OCI-M1 (cell line): ENCODE measurements around the gene CRYGA.
"Not testable (repeated sequence)": the region's sequence is repeated elsewhere in the genome, so short reads cannot be mapped to it uniquely, and the experiment has no call there.

Experiments
- DNase-seq: peaks from one replicate; lab custom pipeline; 2025; lab: John Stamatoyannopoulos, UW

The CRYGA gene

DNA sequence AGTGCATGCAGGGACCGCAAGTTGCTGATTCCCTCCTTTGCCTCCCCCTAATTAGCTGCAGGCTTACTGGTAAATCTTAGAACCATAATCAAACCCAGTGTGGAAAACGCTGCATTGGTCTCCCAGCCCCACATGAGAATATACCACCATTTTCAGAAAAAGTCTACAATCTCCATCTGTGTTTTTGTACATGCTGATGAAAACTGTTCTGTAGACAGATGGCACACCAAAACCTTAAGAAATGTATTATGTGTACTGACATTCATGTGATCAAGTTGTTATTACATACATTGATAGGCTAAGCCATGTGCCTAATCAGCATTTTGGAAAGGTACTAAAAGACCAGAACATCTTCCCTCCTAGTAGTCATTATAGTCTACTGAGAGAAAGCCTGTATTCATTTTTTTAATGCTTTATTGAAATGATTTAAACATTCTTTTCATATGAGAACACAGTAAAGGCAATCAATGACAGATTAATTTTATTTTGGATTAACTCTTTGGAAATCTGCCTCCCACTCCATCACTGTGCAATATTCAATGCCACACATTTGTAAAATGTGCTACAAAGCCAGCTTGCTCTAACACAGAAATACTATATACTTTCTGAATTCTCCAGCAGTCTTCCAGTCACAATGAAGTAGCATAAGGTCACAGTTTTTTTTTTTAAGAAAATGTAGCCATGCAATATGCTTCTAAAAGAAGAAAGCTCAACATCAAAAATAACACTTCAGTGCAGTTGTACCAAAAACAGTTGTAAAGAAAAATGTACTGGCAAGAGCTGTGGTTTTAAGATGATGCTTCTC lies 1.8 kb upstream of the CRYGA start:
- no peak for DNase-seq

DNA sequence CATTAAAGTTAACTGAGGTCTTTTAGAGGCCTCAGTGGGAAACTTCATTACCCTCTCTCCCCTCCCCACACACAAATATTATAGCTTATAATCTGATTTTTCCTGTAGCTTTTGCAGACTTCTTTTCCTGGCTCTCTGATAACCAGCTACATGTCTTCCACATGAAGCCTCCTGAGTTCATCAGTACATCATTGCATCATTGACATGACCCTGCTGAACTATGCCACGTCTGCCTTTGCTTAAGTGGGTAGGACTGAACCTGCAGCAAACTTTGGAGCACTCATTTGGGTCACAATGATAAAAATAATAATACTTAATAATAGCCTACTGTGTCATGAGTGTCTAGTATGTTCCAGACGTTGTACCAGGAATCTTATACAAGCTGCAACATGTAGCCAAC lies 7.0 kb downstream of the CRYGA start:
- DNase-seq, result no peak

DNA sequence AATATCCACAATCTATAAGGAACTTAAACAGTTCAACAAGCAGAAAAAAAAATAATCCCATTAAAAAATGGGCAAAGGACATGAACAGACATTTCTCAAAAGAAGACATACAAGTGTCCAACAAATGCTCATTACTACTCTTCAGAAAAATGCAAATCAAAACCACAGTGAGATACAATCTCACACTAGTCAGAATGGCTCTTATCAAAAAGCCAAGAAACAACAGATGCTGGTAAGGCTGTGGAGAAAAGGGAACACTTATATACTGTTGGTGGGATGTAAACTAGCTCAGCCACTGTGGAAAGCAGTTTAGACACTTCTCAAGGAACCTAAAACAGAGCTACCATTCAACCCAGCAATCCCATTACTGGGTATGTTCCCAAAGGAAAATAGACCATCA lies 10.2 kb downstream of the CRYGA start:
- DNase-seq, result peak; percentile 62

DNA sequence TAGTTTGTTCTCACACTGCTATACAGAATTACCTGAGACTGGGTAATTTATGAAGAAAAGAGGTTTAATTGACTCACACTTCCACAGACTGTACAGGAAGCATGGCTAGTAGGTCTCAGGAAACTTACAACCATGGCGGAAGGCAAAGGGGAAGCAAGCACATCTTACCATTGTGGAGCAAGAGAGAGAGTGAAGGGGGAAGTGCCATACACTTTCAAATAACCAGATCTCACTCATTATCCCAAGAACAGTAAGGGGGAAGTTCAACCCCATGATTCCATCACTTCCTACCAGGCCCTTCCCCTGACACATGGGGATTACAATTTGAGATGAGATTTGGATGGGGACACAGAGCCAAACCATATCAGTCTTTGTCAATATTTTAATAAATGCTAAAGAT lies 12.4 kb downstream of the CRYGA start:
- DNase-seq, result no peak

DNA sequence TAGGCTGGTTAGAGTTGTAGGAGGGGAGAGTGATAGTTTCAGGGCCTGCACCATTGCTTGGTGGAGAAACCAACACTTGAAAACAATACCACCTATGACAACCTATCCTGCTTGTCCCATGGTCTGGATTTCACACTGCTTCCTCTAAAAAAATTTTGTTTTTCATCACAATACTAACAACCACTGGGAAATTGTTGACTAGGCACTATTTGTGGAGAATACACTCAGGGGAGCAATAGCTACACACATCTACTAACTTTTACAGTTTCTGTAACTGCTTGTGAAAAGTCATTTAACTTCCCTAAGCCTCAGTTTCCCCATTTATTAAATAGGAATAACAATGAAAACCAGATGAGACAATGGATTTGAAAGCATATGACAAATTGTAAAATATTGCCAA lies 13.3 kb downstream of the CRYGA start:
- no peak for DNase-seq

DNA sequence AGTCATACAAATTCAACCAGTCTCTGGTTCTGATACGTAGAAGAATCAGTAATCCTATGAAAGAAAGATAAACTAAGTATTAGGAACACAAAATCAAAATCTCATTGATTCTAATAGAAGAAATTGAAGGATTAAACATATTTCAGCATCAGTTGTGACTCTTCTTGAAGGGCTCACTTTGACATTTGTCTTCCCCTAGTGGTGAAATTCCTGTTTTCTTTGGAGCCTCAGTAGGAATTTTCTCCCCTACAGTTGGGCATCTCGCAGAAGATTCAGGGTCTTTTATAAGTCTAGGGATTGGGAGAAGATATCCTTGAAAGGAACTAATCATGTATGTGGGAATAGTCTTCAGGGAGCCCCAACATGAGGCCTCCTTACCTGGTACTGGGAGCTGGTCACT lies 14.6 kb downstream of the CRYGA start:
- DNase-seq, result no peak

DNA sequence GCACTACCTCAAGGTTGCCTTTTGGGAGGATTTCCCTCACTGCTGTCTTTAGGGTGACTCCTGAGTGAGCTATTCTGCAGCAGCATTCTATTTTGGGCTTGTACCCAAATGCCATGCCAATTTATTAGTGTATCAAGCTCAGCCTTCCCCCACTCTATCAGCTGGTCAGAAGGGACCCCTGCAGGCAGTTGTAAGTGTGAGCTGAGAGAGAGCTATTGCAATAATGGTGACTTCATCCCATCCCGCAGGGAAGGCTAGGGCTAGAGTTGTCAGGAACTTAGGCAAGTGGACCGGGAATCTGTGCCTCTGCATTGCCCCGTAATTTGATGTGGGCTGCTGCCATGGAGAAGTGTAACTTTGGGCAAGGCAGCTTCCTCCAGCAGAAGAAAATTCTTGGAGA lies 15.6 kb downstream of the CRYGA start:
- no peak for DNase-seq

DNA sequence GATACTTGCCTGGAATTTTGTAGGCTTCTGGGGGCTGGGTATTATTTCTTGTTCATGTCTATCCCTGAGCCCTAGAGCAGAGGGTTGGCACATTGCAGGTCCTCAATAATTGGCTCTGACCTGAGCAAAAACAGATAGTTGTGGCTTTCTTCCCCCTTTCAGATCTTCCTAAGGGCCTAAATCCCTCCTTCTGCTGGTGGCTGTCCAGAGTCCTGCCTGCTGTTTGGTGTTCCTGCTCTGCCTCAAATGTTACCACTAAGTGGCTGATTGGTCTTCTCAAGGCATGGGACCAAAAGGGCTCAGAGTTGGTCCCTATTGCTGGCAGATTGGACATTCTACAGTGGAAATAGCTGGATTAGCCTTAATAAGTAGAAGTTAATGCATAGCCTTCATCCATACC lies 16.4 kb downstream of the CRYGA start:
- no peak for DNase-seq

DNA sequence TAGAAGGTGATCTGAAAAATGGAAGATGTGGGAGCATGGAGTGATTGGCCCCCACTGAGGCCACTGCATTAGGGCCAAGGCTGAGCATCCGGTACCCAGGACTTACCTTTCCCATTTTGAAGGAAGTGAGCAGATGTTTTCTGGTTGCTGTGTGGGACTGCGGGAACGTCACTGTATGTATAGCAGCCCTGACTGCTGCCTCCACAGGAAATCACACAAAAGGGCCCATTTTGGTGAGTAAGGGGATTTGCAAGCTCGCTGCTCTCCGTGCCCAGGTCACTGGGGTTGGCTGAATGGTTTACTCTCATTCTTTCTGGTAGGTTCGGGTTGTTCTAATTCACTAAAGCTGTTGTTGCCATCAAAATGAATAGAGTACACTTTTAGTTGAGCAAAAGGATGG lies 17.4 kb downstream of the CRYGA start, which contains the start of gene CRYGB:
TSS of gene CRYGB (minus strand) at position 153 of the 400 bp plus-strand sequence. CDS start at position 115, 38 bp downstream.
- no peak for DNase-seq

DNA sequence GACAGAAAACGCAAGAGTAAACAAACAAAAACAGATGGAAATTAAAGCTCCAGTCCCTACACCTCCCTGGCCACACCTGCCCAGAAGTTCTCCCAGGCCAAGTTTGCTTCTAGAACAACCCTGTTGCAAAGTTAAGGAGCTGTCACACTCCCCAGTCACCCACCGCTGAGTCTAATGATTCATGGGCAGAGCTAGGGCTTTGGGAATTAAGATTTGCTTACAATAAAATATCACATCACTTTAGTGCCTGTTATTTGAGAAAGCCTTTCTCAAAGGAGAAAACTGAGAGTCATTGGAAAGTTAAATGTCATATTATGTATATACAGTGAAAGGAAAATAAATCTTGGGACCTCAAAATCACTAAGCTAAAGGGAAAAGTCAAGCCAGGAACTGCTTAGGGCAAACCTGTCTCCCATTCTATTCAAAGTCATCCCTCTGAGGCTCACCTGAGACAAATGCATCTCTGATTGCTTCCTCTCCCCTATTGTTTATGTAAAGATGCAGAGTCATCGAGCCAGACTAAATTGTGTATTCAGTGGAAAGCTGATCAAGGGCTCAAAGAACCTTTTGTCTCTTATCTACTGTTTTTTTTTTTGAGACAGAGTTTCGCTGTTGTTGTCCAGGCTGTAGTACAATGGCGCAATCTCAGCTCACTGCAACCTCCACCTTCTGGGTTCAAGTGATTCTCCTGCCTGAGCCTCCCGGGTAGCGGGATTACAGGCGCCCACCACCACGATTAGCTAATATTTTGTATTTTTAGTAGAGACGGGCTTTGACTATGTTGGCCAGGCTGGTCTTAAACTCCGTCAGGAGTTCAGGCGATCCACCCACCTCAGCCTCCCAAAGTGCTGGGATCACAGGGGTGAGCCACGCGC lies 20.2 kb downstream of the CRYGA start:
- no peak for DNase-seq

DNA sequence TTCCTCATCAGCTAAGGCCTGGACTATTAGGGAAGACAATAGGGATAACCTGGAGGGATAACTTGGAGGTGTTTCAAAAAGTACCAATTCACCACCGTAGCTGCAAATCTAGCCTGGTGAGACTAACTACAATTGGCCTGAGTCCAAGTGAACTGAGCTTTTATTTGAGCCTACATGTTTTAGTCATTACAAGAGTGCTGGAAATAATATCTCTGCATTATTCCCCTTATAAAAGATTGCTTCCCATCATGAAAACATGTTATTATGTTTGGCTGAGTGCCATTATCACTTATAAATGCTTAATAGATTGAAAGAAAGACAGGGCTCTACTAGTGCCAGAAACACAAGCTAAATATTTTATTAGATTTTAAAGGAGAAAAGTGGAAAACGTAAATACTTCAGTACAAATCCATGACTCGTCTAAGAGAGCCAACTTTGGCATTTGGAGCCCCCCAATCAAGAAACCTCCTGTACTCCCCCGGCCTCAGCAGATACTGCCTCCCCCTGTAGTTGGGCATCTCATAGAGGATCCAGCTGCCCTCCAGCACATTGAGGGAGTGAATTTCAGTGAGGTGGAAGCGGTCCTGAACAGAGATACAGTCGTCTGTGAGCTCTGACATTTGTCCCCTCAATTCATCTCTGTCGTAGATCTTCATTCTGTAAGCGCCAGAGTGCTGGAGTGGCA lies 21.0 kb downstream of the CRYGA start:
- DNase-seq, result no peak

DNA sequence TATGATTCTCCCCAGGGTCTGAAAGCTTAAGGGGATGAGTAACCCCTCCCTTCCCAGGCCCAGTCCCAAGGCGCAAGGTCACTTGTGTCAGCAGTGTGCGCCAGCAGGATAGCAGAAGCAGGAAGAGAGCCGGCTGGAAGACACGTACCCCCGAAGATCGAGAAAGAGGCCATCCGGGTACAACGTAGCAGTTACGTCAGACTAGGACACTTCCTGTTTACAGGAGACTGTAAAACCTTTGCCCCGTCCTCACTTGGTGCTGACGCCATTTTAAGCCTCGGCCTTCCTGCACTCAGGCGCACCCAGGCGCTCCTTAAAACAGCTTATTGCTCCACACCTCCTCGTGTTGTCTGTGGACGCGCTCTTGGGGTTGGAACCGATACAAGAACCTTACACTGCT lies 23.9 kb downstream of the CRYGA start:
- no peak for DNase-seq

DNA sequence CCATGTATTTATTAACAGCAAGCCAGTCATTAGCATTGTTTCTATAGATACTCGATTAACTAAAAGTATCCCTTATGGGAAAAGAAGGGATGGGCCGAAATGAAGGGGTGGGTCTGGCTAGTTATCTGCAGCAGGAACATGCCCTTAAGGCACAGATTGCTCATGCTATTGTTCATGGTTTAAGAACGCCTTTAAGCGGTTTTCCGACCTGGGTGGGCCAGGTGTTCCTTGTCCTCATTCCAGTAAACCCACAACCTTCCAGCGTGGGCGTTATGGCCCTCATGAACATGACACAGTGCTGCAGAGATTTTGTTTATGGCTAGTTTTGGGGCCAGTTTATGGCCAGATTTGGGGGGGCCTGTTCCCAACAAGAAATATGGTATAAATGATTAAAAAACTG lies 25.1 kb downstream of the CRYGA start:
- DNase-seq, result not testable (repeated sequence)

DNA sequence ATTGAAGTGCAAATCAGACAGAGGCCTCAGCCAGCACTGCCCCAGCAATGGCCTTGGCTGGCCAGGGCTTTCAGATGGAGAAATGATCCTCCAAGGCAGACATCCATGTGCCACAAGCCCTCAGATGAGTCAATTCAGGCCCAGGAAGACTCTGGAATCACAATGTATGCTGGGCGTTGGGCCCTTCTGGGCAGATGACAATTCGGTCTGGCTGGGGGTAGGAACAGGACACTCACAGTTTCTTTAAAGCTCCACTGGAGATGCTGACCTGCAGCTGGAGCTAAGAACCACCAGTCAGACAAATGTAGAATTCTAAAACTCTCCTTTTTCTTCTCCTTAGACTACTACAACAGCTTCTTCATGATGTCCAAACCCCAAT lies 26.7 kb downstream of the CRYGA start:
- DNase-seq, result no peak

DNA sequence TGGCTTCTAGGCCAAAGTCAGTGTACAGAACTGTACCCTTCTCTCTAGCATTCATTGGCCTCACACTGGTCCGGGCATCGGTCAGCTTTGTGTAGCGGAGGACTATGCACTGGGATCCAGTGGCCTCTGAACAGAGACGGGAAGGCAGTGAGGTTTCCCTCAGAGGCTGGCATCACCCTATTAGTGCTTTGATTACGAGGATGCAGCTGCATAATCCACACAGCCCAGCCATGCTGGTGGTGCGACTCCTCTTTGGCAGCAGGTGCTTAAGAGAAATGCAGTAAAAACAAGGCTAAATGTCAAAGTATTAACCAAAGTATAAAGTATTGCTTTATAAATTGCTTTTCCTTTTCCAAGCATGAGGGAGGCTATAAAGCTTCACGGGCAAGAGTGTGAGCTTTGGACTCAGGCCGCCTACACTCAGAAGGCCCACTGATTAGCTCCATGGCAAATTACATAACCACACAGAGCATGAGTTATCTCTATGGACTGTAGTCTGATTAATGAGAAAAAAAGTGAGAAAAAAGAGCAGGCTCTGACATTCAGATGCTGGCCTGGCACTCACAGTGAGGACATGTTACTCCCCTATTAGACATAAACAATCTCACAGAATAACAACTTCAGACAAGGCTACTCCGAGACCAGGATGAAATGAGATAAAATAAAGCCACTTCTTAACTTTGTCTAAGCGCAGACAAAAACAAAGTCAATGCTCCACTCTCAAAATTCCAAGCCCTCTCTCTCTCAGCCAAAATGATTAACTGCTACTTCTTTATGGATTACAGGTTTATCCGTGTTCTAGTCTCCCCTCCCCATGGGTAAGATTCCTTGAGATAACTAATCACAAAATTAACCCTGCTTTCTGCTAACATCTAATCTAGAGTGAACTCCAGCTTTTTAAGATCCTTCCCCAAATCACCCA lies 27.3 kb downstream of the CRYGA start:
- DNase-seq, result no peak

DNA sequence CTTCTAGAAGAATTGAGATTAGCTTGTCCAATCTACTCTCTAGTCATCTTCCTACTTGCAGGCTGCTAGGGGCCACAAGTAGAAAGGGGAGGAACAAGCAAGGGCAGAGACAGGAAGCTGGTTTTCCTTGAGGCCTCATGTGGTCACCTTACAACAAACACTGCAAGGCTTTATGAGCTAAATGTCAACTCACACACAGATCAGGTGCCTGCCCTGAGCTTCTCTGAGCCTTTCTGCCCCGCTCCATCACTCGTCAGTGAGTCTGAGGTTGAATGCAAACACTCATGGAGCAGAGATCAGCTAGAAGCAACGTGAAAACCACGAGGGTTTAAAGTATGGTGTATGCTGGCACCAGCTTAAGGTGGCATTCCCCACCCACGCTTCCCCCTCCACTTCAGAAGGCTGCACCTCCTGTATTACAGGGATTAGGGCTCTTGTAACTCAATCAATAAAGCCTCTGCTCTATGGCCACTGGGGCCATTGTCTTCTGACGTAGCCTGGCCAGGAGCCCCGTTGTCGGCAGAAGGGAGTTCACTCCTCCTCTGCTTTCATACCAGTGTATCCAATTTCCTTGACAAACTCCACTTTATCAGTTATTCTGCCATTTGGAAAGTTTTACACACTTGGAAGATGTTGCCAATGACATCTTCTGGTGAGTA lies 28.3 kb downstream of the CRYGA start:
- DNase-seq, result no peak

DNA sequence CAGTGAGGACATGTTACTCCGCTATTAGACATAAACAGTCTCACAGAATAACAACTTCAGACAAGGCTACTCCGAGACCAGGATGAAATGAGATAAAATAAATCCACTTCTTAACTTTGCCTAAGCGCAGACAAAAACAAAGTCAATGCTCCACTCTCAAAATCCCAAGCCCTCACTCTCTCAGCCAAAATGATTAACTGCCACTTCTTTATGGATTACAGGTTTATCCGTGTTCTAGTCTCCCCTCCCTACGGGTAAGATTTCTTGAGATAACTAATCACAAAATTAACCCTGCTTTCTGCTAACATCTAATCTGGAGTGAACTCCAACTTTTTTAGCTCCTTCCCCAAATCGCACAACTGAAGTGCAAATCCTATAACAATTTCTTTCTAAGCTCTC lies 32.7 kb downstream of the CRYGA start:
- no peak for DNase-seq

DNA sequence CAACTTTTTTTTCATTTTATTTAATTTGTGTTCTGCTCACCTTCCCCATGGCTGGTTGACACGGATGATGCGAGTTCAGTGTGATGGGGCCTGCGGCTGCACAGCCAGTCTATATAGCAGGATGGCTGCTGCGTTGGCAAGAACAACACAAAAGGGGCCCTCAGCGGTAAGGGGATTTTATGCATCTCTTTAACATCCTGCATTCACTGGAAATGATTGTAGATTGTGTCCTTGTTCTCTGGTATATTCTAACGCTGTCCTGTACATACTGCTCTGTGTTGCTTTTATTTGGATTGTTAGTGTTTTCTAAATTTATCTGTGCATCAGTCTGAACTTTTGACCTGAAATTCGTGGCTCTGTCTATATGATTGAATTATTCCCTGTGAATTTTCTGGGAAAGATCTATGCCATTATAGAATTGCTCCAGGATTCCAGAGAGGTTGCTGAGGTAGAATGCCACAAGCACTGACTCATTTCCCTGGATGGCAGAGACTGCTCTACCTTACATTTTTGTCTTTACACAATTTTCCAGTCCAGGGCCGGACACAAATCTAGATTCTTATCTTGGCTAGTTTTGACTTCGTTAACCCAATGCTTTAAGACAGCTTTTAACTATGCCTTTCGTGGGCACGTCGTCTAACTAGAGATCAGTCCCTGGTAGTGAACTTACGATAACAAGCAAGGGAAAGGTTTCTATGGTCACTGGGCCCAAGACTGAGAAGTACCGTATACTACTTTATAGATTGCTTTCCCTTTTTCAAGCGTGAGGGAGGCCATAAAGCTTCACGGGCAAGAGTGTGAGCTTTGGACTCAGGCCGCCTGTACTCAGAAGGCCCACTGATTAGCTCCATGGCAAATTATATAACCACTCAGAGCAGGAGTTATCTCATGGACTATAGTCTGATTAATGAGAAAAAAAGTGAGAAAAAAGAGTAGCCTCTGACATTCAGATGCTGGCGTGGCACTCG lies 33.4 kb downstream of the CRYGA start, which contains the start of gene CRYGC:
TSS of gene CRYGC (minus strand) at position 85 of the 968 bp plus-strand sequence. CDS start at position 49, 36 bp downstream.
- no peak for DNase-seq

DNA sequence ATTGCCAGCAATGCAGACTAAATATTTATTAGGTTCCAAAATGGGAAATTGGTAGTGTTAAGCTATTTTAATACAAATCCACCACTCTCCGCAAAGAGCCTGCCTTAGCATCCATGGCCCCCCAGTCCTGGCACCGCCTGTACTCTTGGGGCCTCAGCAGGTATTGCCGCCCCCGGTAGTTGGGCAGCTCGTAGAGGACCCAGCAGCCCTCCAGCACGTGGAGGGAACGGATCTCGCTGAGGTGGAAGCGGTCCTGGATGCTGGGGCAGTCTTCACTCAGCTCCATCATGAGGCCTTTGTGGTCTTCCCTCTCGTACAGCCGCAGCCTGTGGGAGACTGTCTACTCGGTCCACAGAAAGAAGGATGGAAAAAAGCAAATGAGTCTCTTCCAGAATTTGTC lies 35.3 kb downstream of the CRYGA start:
- DNase-seq, result no peak

DNA sequence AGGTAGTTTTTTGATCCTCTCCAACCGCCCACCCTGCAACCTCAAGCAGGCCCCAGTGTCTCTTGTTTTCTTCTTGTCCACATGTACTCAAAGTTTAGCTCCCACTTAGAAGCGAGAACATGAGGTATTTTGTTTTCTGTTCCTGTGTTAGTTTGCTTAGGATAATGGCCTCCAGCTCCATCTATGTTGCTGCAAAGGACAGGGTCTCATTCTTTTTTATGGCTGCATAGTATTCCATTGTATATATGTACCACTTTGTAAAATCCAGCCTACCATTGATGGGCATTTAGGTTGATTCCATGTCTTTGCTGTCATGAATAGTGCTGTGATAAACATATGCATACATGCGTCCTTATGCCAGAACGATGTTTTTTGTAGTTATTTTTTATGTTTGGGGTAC lies 36.3 kb downstream of the CRYGA start:
- DNase-seq, result no peak
